D341Med (cell line): Measurements from ENCODE around the gene ZBTB32.
"Not testable (repeated sequence)": the region's sequence is repeated elsewhere in the genome, so short reads cannot be mapped to it uniquely, and the experiment has no call there.

Source experiments
- DNase-seq: peaks from one replicate; pipeline ENCODE4 v3.0.0; 2012; ENCODE audit warnings: low spot score

The ZBTB32 gene, protein sequence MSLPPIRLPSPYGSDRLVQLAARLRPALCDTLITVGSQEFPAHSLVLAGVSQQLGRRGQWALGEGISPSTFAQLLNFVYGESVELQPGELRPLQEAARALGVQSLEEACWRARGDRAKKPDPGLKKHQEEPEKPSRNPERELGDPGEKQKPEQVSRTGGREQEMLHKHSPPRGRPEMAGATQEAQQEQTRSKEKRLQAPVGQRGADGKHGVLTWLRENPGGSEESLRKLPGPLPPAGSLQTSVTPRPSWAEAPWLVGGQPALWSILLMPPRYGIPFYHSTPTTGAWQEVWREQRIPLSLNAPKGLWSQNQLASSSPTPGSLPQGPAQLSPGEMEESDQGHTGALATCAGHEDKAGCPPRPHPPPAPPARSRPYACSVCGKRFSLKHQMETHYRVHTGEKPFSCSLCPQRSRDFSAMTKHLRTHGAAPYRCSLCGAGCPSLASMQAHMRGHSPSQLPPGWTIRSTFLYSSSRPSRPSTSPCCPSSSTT

DNA sequence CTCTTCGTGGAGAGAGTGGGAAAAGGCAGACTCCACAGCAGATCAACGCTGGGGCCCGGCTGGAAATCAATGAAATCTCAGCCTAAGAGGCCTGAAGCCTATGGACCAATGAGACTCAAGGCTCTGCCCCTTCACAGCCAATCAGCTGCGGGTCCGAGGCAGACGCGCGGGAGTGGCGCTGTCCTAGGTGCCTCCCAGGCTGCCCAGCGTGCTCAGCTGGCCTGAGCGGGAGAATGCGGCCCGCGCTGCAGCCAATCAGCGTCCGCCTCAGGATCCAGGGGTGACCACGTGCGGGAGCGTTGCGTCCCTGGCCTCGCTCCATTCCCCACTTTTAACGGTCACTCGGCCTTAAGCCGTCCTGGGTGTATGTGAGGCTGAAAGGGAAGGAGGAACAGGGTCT, at the start of gene ZBTB32:
Gene ZBTB32, plus strand, starts transcription at position 341 of the 400 bp plus-strand sequence. CDS start 10,069 bp downstream, outside the sequence.
- no peak for DNase-seq

- DNase-seq, result not testable (repeated sequence)
Measured at GRCh38 chr19:35654828-35655227, 49.5 kb upstream of the ZBTB32 start.

DNA sequence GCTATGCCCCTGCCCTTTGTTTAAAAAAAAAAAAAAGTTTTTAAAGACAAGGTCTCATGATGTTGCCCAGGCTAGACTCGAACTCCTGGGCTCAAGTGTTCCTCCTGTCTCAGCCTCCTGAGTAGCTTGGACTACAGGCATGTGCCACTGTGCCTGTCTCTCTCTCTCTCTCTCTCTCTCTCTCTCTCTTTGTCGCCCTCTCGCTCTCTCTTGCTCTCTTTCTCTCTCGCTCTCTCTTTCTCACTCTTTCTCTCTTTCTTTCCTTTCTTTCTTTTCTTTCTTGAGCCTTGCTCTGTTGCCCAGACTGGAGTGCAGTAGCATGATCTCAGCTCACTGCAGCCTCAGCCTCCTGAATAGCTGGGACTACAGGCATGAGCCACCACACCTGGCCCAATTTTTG, 48.8 kb upstream of the ZBTB32 start:
- no peak for DNase-seq

DNA sequence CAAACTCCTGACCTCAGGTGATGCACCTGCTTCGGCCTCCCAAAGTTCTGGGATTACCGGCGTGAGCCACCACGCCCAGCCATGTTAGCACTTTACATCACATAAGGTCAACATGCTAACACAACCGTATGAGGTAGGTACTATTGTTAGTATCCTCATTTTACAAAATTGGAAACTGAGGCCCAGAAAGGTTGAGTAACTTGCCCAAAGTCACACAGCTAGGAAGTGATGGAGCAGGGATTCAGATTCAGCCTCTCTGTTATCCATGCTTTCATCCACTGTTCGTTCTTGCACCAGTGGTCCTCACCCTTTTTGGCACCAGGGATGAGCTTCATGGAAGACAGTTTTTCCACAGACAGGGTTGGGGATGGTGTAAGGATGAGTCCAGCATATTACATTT, 47.7 kb upstream of the ZBTB32 start:
- DNase-seq, result no peak

DNA sequence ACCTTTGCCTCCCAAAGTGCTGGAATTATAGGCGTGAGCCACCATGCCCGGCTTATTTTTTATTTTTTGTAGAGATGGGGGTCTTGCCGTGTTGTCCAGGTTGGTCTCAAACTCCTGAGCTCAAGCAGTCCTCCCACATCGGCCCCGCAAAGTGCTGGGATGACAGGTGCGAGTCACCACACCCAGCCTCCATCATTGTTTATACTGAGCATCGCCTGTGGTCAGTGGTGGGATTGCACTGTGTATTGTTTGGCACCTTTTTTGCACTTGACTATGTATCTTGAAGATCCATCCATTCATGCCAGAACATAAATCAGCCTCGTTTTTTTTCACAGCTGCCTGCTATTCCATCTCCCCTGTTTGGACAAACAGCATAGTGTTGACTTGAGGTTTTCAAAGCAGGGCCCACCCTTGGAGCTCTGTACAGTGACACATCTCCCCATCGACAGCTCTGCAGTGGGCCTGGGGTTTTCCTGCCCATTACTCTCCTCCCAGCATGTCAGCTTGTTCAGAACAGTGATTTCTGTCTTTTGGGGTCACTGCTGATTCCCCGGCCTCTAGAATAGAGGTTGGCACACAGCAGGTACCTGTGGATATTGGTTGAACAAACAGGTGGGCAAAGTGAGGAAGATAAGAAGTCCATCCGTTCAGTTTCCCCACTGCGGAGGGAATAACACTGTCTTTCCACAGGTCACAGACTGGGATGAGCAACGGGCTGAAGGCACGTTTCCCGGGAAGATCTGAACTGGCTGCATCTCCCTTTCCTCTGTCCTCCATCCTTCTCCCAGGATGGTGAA, 46.3 kb upstream of the ZBTB32 start:
- peak; percentile 16 for DNase-seq

DNA sequence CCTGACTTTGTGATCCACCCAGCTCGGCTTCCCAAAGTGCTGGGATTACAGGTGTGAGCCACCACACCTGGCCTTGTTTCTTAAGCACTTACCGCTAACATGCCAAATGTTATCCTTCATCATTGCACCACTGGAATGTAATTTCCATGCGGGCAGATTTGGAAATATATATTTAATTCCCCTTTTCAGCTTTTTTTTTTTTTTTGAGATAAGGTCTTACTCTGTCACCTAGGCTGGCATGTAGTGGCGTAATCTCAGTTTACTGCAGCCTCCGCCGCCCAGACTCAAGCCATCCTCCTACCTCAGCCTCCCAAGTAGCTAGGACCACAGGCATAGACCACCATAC, 42.4 kb upstream of the ZBTB32 start:
- DNase-seq, result no peak

- no peak for DNase-seq
Measured at GRCh38 chr19:35663981-35664380, 40.4 kb upstream of the ZBTB32 start.

DNA sequence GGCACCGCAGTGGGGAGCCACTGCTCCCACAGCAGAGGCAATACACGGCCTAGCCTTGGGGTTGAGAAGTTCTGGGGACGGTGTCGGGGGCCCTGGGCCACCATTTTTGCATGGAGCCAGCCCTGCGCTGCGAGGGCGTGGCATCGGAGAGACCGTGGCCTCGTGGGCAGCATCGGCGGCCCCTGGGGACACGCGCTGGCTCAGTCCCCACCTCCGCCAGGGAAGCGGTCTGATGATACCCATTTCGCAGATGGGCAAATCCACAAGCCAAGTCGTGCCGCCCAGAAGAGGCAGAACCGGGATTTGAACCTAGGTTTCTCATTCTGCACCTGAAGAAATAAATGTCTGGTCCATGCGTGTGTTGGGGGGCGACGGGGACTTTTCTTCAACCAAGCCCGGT, 39.2 kb upstream of the ZBTB32 start:
- DNase-seq, result no peak

- no peak for DNase-seq
Measured at GRCh38 chr19:35665604-35666003, 38.8 kb upstream of the ZBTB32 start.

DNA sequence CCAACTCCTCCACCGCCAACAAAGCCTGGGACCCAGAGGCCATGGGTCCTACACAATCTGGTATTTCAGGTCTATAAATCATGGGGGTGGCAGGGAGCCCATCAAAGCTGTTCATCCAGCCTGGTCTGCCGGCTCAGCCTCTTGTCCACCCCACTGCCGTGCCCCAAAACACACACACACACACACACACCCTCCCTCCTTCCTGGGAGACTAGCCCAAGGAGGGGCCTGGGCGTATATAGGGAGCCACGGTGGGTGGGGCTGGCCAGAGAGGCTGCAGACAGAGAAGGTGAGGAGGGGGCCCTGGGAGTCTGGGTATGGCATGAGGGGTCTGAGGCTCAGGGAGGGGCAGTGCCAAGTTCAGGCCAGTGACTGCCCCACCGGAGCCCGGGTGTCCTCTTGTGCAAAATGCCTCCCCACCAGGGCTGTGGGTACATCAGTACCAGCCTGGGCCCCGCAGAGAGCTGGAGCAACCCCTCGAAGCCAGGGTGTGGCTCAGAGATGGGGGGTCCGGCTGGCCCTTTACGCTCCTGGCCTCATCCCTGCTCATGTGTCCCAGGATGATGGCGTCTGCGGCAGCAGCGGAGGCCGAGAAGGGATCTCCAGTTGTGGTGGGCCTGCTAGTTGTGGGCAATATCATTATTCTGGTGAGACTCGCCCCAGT, 38.0 kb upstream of the ZBTB32 start, which contains the start of gene UPK1A:
Gene UPK1A, plus strand, starts transcription at position 267 of the 663 bp plus-strand sequence. Its CDS starts 296 bp downstream, at position 563.
- peak; percentile 32 for DNase-seq

- no peak for DNase-seq
Measured at GRCh38 chr19:35669566-35669965, 34.8 kb upstream of the ZBTB32 start.

GRCh38 chr19:35669974-35670373, 34.4 kb upstream of the ZBTB32 start:
- DNase-seq, result no peak

GRCh38 chr19:35670686-35671085, 33.7 kb upstream of the ZBTB32 start:
- no peak for DNase-seq

GRCh38 chr19:35671818-35672217, 32.5 kb upstream of the ZBTB32 start:
- DNase-seq, result no peak

DNA sequence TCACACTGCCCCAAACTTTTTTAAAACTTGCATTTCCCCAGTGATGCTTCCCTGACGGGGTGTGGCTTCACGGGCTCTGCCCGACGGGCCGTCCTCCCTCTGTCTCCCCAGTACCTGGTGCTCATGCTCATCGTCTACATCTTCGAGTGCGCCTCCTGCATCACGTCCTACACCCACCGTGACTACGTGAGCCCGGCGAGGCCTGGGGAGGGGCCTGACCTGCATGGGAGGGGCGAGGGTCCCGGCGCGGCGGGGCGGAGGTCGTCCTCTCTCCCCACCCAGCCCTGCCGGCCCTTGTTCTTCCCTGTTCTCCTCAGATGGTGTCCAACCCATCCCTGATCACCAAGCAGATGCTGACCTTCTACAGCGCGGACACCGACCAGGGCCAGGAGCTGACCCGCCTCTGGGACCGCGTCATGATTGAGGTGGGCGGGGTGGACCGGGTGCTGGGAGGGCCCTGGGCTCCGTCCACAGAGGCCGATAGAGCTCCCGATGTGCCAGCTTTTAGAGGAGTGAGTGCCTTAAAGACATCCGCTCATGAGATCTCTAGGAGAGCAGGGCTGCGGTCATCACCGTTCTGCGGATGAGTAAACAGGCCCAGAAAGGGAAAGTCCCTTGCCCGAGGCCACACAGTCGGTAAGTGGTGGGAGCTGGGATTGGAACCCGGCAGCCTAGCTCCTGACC, 31.1 kb upstream of the ZBTB32 start:
- no peak for DNase-seq

GRCh38 chr19:35675589-35676140, 28.7 kb upstream of the ZBTB32 start:
- no peak for DNase-seq

- DNase-seq, result no peak
Measured at GRCh38 chr19:35689836-35690235, 14.5 kb upstream of the ZBTB32 start.

DNA sequence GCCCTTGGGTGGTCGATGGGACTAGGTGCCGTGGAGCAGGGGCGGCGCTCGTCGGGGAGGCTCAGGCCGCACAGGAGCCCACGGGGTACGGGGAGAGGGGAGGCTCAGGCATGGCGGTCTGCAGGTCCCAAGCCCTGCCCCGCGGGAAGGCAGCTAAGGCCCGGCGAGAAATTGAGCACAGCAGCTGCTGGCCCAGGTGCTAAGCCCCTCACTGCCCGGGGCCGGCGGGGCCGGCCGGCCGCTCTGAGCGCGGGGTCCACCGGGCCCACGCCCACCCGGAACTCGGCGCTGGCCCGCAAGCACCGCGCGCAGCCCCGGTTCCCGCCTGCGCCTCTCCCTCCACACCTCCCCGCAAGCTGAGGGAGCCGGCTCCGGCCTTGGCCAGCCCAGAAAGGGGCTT, 13.3 kb upstream of the ZBTB32 start:
- not testable (repeated sequence) for DNase-seq

- DNase-seq, result no peak
Measured at GRCh38 chr19:35692010-35692409, 12.3 kb upstream of the ZBTB32 start.

DNA sequence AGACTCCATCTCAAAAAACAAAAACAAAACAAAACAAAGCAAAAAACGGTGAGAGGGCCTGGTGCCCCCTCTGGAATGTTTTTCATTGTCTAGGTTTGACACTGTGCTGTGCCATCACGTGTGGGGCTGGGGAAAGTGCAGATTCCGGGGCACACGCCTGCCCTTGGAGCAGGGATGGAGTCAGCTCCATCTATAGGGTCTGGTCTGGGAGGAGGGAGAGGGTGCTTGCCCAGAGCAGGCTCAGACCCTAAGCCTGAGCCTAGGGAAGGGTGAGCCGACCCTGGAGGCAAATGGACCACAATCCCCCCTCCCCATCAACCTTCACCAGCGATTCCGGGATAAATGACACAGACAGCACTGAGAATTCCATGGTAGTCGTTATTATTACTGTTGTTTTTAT, 10.9 kb upstream of the ZBTB32 start:
- no peak for DNase-seq

- DNase-seq, result peak; percentile 91
Measured at GRCh38 chr19:35693835-35694599, 10.3 kb upstream of the ZBTB32 start.
